Measurements from ENCODE around the gene WDR74. TPM values are rescaled to one million over a fixed set of nuclear protein-coding genes. Genes with fewer than 3 reads are reported as not detected.

Gene WDR74
- total and polyA plus RNA-seq, 2 of the 13 experiments (the other 11 are each of a cell fraction or from before 2014, with no cell fraction given) = 77.0 to 83.3 TPM

GRCh38 chr11:62841361-62842170, 2.2 kb upstream of the WDR74 start (continued):
- TF ChIP-seq ATF5 (CRISPR knock-in tag; IDR thresholded peaks at IDR 0.05; ENCODE audit: low read depth) = no peak
- TF ChIP-seq JARID2 (CRISPR knock-in tag; IDR thresholded peaks at IDR 0.05; ENCODE audit: insufficient replicate concordance) = peak; percentile 89
- peak; percentile 83 for TF ChIP-seq ZNF574 (CRISPR knock-in tag; IDR thresholded peaks at IDR 0.05)
- TF ChIP-seq MEIS2 (CRISPR knock-in tag; IDR thresholded peaks at IDR 0.05) = peak; percentile 64; the same call in 1 of the 2 replicates
- no peak for TF ChIP-seq NFIB (CRISPR knock-in tag; IDR thresholded peaks at IDR 0.05; ENCODE audit: borderline replicate concordance)
- TF ChIP-seq ATF4 (CRISPR knock-in tag; IDR thresholded peaks at IDR 0.05) = peak; percentile 91 to 96
- no peak for TF ChIP-seq ZNF713 (CRISPR knock-in tag; IDR thresholded peaks at IDR 0.05)
- TF ChIP-seq ZNF7 (CRISPR knock-in tag; IDR thresholded peaks at IDR 0.05) = peak; percentile 68
- TF ChIP-seq ZNF263 (CRISPR knock-in tag; IDR thresholded peaks at IDR 0.05) = no peak
- TF ChIP-seq ZNF484 (CRISPR knock-in tag; IDR thresholded peaks at IDR 0.05; ENCODE audit: borderline replicate concordance, low read depth) = no peak
- peak; percentile 82; the same call in 1 of the 2 replicates for TF ChIP-seq ZNF557 (CRISPR knock-in tag; IDR thresholded peaks at IDR 0.05)
- TF ChIP-seq ZNF598 (CRISPR knock-in tag; IDR thresholded peaks at IDR 0.05; ENCODE audit: borderline replicate concordance) = no peak
- peak; percentile 55; the same call in 1 of the 2 replicates for TF ChIP-seq ZSCAN20 (CRISPR knock-in tag; IDR thresholded peaks at IDR 0.05; ENCODE audit: borderline replicate concordance)
- TF ChIP-seq ZUFSP (CRISPR knock-in tag; IDR thresholded peaks at IDR 0.05; ENCODE audit: borderline replicate concordance) = no peak
- TF ChIP-seq ZNF768 (CRISPR knock-in tag; IDR thresholded peaks at IDR 0.05) = no peak; the same call in 1 of the 2 replicates
- TF ChIP-seq PAWR (CRISPR knock-in tag; IDR thresholded peaks at IDR 0.05; ENCODE audit: borderline replicate concordance) = no peak
- no peak for TF ChIP-seq FIP1L1 (IDR thresholded peaks at IDR 0.05; ENCODE audit: borderline replicate concordance, insufficient read depth, low read depth, low read length)
- TF ChIP-seq DBP (CRISPR knock-in tag; IDR thresholded peaks at IDR 0.05; ENCODE audit: not compliant biosample characterization) = peak; percentile 73

Data from HepG2 (cell line).